ENCODE measurements around the gene DYNLRB1.

DNA sequence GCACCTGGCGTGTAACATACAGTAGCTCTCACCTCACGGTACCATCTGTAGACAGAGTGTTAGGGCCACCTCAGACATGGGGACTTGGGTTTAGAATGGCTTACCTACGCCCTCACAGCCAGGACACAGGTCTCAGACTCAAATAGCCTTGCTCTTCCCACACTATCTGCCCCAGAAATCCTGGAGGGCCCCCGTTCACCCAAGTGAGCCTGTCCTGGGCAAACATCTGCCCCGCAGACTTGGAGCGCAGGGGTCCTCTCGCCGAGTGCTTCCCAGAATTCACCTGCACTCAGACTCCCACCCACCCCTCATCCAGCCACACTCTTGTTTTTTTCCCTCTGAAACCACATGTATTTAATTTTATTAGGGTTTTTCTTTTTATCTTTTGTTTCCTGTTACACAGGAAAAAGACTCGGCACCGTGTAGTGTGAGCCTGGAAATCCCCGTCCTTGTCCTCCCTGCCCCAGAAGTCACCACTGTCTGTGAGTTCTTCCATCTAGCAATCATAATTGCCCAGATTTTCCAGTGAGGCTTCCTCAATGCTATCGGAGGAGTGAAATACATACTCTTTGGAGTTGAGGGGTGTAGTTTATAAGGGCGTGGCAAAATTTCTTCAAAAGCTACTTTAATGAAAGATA, 25.2 kb downstream of the DYNLRB1 start:
- TF ChIP-seq, protein P1, sequence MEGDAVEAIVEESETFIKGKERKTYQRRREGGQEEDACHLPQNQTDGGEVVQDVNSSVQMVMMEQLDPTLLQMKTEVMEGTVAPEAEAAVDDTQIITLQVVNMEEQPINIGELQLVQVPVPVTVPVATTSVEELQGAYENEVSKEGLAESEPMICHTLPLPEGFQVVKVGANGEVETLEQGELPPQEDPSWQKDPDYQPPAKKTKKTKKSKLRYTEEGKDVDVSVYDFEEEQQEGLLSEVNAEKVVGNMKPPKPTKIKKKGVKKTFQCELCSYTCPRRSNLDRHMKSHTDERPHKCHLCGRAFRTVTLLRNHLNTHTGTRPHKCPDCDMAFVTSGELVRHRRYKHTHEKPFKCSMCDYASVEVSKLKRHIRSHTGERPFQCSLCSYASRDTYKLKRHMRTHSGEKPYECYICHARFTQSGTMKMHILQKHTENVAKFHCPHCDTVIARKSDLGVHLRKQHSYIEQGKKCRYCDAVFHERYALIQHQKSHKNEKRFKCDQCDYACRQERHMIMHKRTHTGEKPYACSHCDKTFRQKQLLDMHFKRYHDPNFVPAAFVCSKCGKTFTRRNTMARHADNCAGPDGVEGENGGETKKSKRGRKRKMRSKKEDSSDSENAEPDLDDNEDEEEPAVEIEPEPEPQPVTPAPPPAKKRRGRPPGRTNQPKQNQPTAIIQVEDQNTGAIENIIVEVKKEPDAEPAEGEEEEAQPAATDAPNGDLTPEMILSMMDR (conservative IDR thresholded peaks at IDR 0.05 in 1 of 2, IDR thresholded peaks at IDR 0.05 in 1 of 2; ENCODE audit: low read depth in 1 of 2, low read length in 2 of 2) = no peak
- no peak for TF ChIP-seq EZH2 (IDR thresholded peaks at IDR 0.05; ENCODE audit: low read length, missing control alignments)

All from fibroblast of lung (primary cell).